Stimulated activated CD8-positive, alpha-beta memory T cell treated with anti-CD3 and anti-CD28 coated beads, Interleukin-7, amount 100 ng/mL, for 48 hours (primary cell): ENCODE data around the gene SCRT2.

ENCODE experiments used
- DNase-seq, 2 donors: peaks; one replicate each; pipeline ENCODE4 v3.0.0-alpha.2; 2020; ENCODE audit warnings: low read depth in 1 of 2; ENCODE audit errors: extremely low read depth in 1 of 2

Gene SCRT2

GRCh38 chr20:635028-635892 lies 40.3 kb downstream of the SCRT2 start:
- DNase-seq: no peak

- DNase-seq: no peak
These were observed 41.3 kb downstream of the SCRT2 start for GRCh38 chr20:634148-634925.

- no peak for DNase-seq
These were observed 44.5 kb downstream of the SCRT2 start for GRCh38 chr20:631101-631500.

- no peak for DNase-seq
These were observed 49.0 kb downstream of the SCRT2 start for GRCh38 chr20:626579-626978.

GRCh38 chr20:625360-625932 lies 50.2 kb downstream of the SCRT2 start:
- DNase-seq: no peak

GRCh38 chr20:623704-624103 lies 51.9 kb downstream of the SCRT2 start:
- no peak for DNase-seq

- DNase-seq: no peak
These were observed 52.6 kb downstream of the SCRT2 start for GRCh38 chr20:623021-623420.

GRCh38 chr20:622161-622560 lies 53.4 kb downstream of the SCRT2 start:
- no peak for DNase-seq

- no peak for DNase-seq
These were observed 54.4 kb downstream of the SCRT2 start for GRCh38 chr20:621125-621756.

- no peak for DNase-seq
These were observed 55.4 kb downstream of the SCRT2 start for GRCh38 chr20:620246-620645.

- DNase-seq: no peak
These were observed 56.6 kb downstream of the SCRT2 start for GRCh38 chr20:618980-619379.

- no peak for DNase-seq
These were observed 57.5 kb downstream of the SCRT2 start for GRCh38 chr20:617934-618690.

- DNase-seq: no peak
These were observed 60.1 kb downstream of the SCRT2 start for GRCh38 chr20:615514-615913.

GRCh38 chr20:611843-612185 lies 63.8 kb downstream of the SCRT2 start:
- DNase-seq: no peak
